A549 (cell line): ENCODE results near the gene ARPC5L. TPM values are rescaled to one million over a fixed set of nuclear protein-coding genes. Genes with fewer than 3 reads are reported as not detected.

Experiments
- ATAC-seq, 2 experiments: fragments of 200-7000 bp in 1 of 2; fragments of >200 bp in 1 of 2; cut with Nextera tagmentation in 1 of 2; cut with Tn5 transposase in 1 of 2; 3 replicates each; pipeline versions ENCODE4 v1.8.0 to v1.9.1; 2018 to 2020; ENCODE audit warnings: mild to moderate bottlenecking in 1 of 2, moderate library complexity in 1 of 2
- CTCF ChIA-PET: fragments of 300-600 bp; sonication (Branson Sonifier 250); formaldehyde crosslinking; extraction: SDS; loops from one replicate; lab custom pipeline; 2021; ENCODE audit warnings: antibody characterized with exemption, inconsistent platforms; lab: Yijun Ruan, JAX
- POLR2A ChIA-PET: fragments of 350-600 bp; formaldehyde crosslinking; extraction: SDS; loops from one replicate; lab custom pipeline; 2021; ENCODE audit warnings: antibody characterized with exemption, inconsistent platforms; lab: Yijun Ruan, JAX
- DNase-seq, 2 experiments: peaks; one replicate each; pipeline versions ENCODE4 v3.0.0 to v3.0.0-alpha.2; 2011 to 2016; ENCODE audit warnings: low read depth in 1 of 2, low spot score in 1 of 2
- FAIRE-seq: peaks from 2 replicates; lab custom pipeline; 2011; peaks lifted over from hg19 to GRCh38; lab: Jason Lieb, UNC
- H3K27ac ChIP-seq, 2 experiments: fragments of >200 bp; sonication (Bioruptor Twin); formaldehyde crosslinking; 3 replicates each; pipeline ENCODE4 v1.5.1; 2016 to 2017
- H3K4me1 ChIP-seq: fragments of >200 bp; sonication (Bioruptor Twin); formaldehyde crosslinking; 3 replicates; pipeline ENCODE4 v1.6.1; 2016
- H3K4me2 ChIP-seq: fragments of >200 bp; sonication (Bioruptor Twin); formaldehyde crosslinking; 3 replicates; pipeline ENCODE4 v1.6.1; 2016
- H3K4me3 ChIP-seq: fragments of >200 bp; sonication (Bioruptor Twin); formaldehyde crosslinking; 3 replicates; pipeline ENCODE4 v1.5.1; 2016
- H3K9me3 ChIP-seq: fragments of >200 bp; sonication (Bioruptor Twin); formaldehyde crosslinking; 3 replicates; pipeline ENCODE4 v1.6.1; 2016
- BCL3 ChIP-seq: fragments of >200 bp; sonication (Bioruptor Twin); formaldehyde crosslinking; IDR thresholded peaks from 3 replicates; pipeline ENCODE4 v1.6.1; 2016
- BHLHE40 ChIP-seq: IDR thresholded peaks from 2 replicates; pipeline ENCODE4 v1.6.1; 2012; ENCODE audit warnings: low read depth, low read length, inconsistent platforms
- CEBPB ChIP-seq, 2 experiments: fragments of >200 bp in 1 of 2; sonication (Bioruptor Twin) in 1 of 2; formaldehyde crosslinking in 1 of 2; IDR thresholded peaks; 2 replicates each; pipeline ENCODE4 v1.6.1; 2012 to 2016
- E2F6 ChIP-seq: IDR thresholded peaks from 2 replicates; pipeline ENCODE4 v1.6.1; 2012; ENCODE audit warnings: low read depth, borderline replicate concordance
- ESRRA ChIP-seq: fragments of 150-350 bp; IDR thresholded peaks from 2 replicates; pipeline ENCODE4 v1.6.1; 2014; ENCODE audit warnings: mild to moderate bottlenecking, low read length, borderline replicate concordance
- FOSB ChIP-seq: fragments of 250-450 bp; sonication (Bioruptor Pico); IDR thresholded peaks from 2 replicates; pipeline ENCODE4 v1.5.0; 2020; ENCODE audit warnings: mild to moderate bottlenecking, moderate library complexity
- FOSL2 ChIP-seq, 2 experiments: fragments of 450-650 bp in 1 of 2; fragments of >200 bp in 1 of 2; sonication (Bioruptor Twin) in 1 of 2; formaldehyde crosslinking; IDR thresholded peaks; 2 replicates each; pipeline versions ENCODE4 v1.5.0 to v1.6.1; 2016 to 2020; ENCODE audit warnings: mild to moderate bottlenecking in 1 of 2, moderate library complexity in 1 of 2
- HMGXB4 ChIP-seq: fragments of 250-450 bp; sonication (Bioruptor Pico); IDR thresholded peaks from 2 replicates; pipeline ENCODE4 v1.5.0; 2021; ENCODE audit warnings: mild to moderate bottlenecking, moderate library complexity, borderline replicate concordance
- JUN ChIP-seq, 2 experiments: fragments of >200 bp; sonication (Bioruptor Twin); formaldehyde crosslinking; IDR thresholded peaks; 2 replicates in 1 of 2; 3 replicates in 1 of 2; pipeline ENCODE4 v1.6.1; 2016 to 2017
- KDM1A ChIP-seq: fragments of 200-600 bp; sonication (generic); IDR thresholded peaks from 2 replicates; pipeline ENCODE4 v1.6.1; 2016; ENCODE audit warnings: low read depth, mild to moderate bottlenecking
- MAX ChIP-seq: IDR thresholded peaks from 2 replicates; pipeline ENCODE4 v1.6.1; 2012
- MYC ChIP-seq: IDR thresholded peaks from 2 replicates; pipeline ENCODE4 v1.6.1; 2012; ENCODE audit warnings: mild to moderate bottlenecking, inconsistent platforms, low read length, improper control_type of control experiment, borderline replicate concordance
- PBX3 ChIP-seq: IDR thresholded peaks from 2 replicates; pipeline ENCODE4 v1.6.1; 2012
- PHF8 ChIP-seq: fragments of 200-600 bp; sonication (generic); IDR thresholded peaks from 2 replicates; pipeline ENCODE4 v1.6.1; 2016; ENCODE audit warnings: low read depth, mild to moderate bottlenecking, antibody characterized with exemption, moderate library complexity, borderline replicate concordance
- POLR2A ChIP-seq: IDR thresholded peaks from 2 replicates; pipeline ENCODE4 v1.6.1; 2012; ENCODE audit warnings: mild to moderate bottlenecking, low read length
- RCOR1 ChIP-seq: fragments of 150-350 bp; IDR thresholded peaks from 2 replicates; pipeline ENCODE4 v1.6.1; 2014; ENCODE audit warnings: antibody characterized with exemption, low read length, low read depth
- TFCP2L1 ChIP-seq: fragments of 250-450 bp; sonication (Bioruptor Pico); IDR thresholded peaks from 2 replicates; pipeline ENCODE4 v1.5.0; 2021; ENCODE audit warnings: mild to moderate bottlenecking
- USF2 ChIP-seq: fragments of 450-650 bp; IDR thresholded peaks from 2 replicates; pipeline ENCODE4 v1.6.1; 2014; ENCODE audit warnings: antibody characterized with exemption
- ZNF302 ChIP-seq: fragments of 250-450 bp; sonication (Bioruptor Pico); IDR thresholded peaks from 2 replicates; pipeline ENCODE4 v1.9.0; 2021; ENCODE audit warnings: inconsistent platforms, mild to moderate bottlenecking, moderate library complexity
- whole genome bisulfite sequencing: methylation state at CpG from one replicate; pipeline ENCODE4 v1.1.6; 2017; ENCODE audit errors: missing lambda C conversion rate; 5-methylcytosine and 5-hydroxymethylcytosine counted together
- polyA minus RNA-seq: library from RNA; depleted of rRNA, polyadenylated mRNA; stranded (reverse); fragments of >200 nt; gene quantifications from 2 replicates; pipeline ENCODE4 v1.2.3, GENCODE V29; 2011; rRNA and poly(A)+ RNA removed
- polyA plus RNA-seq, 4 experiments: library from polyadenylated mRNA; depleted of rRNA in 3 of 4; stranded (reverse); fragments of >200 nt; fragmentation: RNase III in 1 of 4; extraction: RNeasy Plus Mini Kit Qiagen cat#74134 plus additional on column Dnase treatment in 1 of 4; gene quantifications; 2 replicates in 3 of 4; 3 replicates in 1 of 4; pipeline ENCODE4 v1.2.3, GENCODE V29; 2011 to 2017

Gene ARPC5L
- polyA plus RNA-seq (2011; rRNA removed): 44.9 and 62.8 TPM in 2 replicates
- 56.5 and 64.9 TPM in 2 replicates for polyA plus RNA-seq (2012; cell fraction: cytosol; rRNA removed)
- 35.2 and 46.8 TPM in 2 replicates for polyA plus RNA-seq (2012; cell fraction: nucleus; rRNA removed)
- 59.4 to 65.6 TPM (median 59.9 TPM) in 3 replicates for polyA plus RNA-seq (2017; fragmentation: RNase III; extraction: RNeasy Plus Mini Kit Qiagen cat#74134 plus additional on column Dnase treatment)
- polyA minus RNA-seq: 13.2 and 17.5 TPM in 2 replicates

GRCh38 chr9:124861342-124862229 is at the start of gene ARPC5L, which contains the start of gene RPL35:
ARPC5L (plus strand) TSS chr9:124862130; CDS start chr9:124869291, 7,161 bp downstream.
RPL35 (minus strand) TSS chr9:124861957; CDS start chr9:124861912, 45 bp downstream.
- no peak for FAIRE-seq
- ATAC-seq: peak; percentile 92 to 94
- Histone ChIP-seq H3K27ac (peak within 1 kb of the TSS; percentile 89 to 93), H3K9me3 (no peaks in the 10 kb centered on the region), H3K4me2 (peak within 1 kb of the TSS; percentile 96), H3K4me1 (peaks cover 48% of the 10 kb centered on the region), H3K4me3 (peak within 1 kb of the TSS; percentile 85)
- WGBS: 4% methylated on average over 42 of the region's 92 CpGs
- CTCF ChIA-PET: interaction anchor here (0.7 to 43.0 kb wide), 11 partner anchors 9 to 512 kb away, joined by 3 to 2512 read pairs (median 4); partner anchors contain the start of genes NR6A1, OLFML2A and WDR38
- peak; percentile 94 to 95 for DNase-seq
- TF ChIP-seq CEBPB (IDR thresholded peaks at IDR 0.05): no peak
- TF ChIP-seq HMGXB4 (CRISPR knock-in tag): peak; percentile 30; the same call in 1 of the 2 replicates
- TF ChIP-seq BCL3: peak; percentile 91
- TF ChIP-seq MYC: peak; percentile 93
- peak; percentile 70; the same call in 1 of the 2 replicates for TF ChIP-seq TFCP2L1
- TF ChIP-seq FOSL2 (IDR thresholded peaks at IDR 0.05): no peak
- TF ChIP-seq FOSL2 (CRISPR knock-in tag; IDR thresholded peaks at IDR 0.05): peak; percentile 33; the same call in 1 of the 2 replicates
- peak; percentile 43; the same call in 1 of the 2 replicates for TF ChIP-seq E2F6
- TF ChIP-seq KDM1A: no peak
- peak; percentile 65; the same call in 1 of the 2 replicates for TF ChIP-seq PHF8
- no peak for TF ChIP-seq RCOR1
- 0 out of 2 replicates have a peak, but pooled peaks have one; percentile 17 for TF ChIP-seq FOSB (CRISPR knock-in tag)
- TF ChIP-seq ESRRA: no peak
- TF ChIP-seq USF2: peak; percentile 26; the same call in 1 of the 2 replicates
- peak; percentile 86 for TF ChIP-seq POLR2A
- peak; percentile 64 for TF ChIP-seq PBX3
- TF ChIP-seq JUN (IDR thresholded peaks at IDR 0.05): peak; percentile 96 to 99
- TF ChIP-seq MAX: peak; percentile 93
- TF ChIP-seq BHLHE40: peak; percentile 69
- TF ChIP-seq ZNF302 (CRISPR knock-in tag): no peak
- POLR2A ChIA-PET: interaction anchor here (0.5 to 2.3 kb wide), 15 partner anchors 8 to 438 kb away, joined by 3 to 29 read pairs (median 4); partner anchors contain the start of genes HSPA5, NR6A1, OLFML2A and SCAI
